ENCODE measurements around the gene TIGD3.

- TF ChIP-seq CTCF (IDR thresholded peaks at IDR 0.05), result no peak
- no peak for TF ChIP-seq POLR2AphosphoS5 (IDR thresholded peaks at IDR 0.05)
- no peak for TF ChIP-seq EP300 (IDR thresholded peaks at IDR 0.05)
These were observed 46.2 kb upstream of the TIGD3 start for GRCh38 chr11:65308281-65308891.

Data from gastroesophageal sphincter (tissue), 3 donors.